Uterus (tissue), 4 donors: ENCODE results near the gene BGN. TPM values are rescaled to one million over a fixed set of nuclear protein-coding genes. Genes with fewer than 3 reads are reported as not detected.

Source experiments
- DNase-seq, 2 donors: peaks; one replicate each; pipeline ENCODE4 v3.0.0-alpha.2; 2019 to 2020
- H3K27ac ChIP-seq, 2 donors: fragments of 200-600 bp; sonication (generic); 1 replicate in 1 of 2; 2 replicates in 1 of 2; pipeline ENCODE4 v1.5.1; 2016 to 2018
- H3K27me3 ChIP-seq, 2 donors: fragments of 200-600 bp; sonication (generic); one replicate each; pipeline ENCODE4 v1.5.1; 2018 to 2019; ENCODE audit warnings: control low read depth in 1 of 2
- H3K36me3 ChIP-seq, 2 donors: fragments of 200-600 bp; sonication (generic); one replicate each; pipeline ENCODE4 v1.5.1; 2019; ENCODE audit warnings: control low read depth in 1 of 2
- H3K4me1 ChIP-seq, 2 donors: fragments of 200-600 bp; sonication (generic); one replicate each; pipeline ENCODE4 v1.5.1; 2018 to 2019; ENCODE audit warnings: control low read depth in 1 of 2
- H3K4me3 ChIP-seq, 2 donors: fragments of 200-600 bp; sonication (generic); 1 replicate in 1 of 2; 2 replicates in 1 of 2; pipeline ENCODE4 v1.5.1; 2018 to 2019; ENCODE audit warnings: mild to moderate bottlenecking in 1 of 2
- H3K9me3 ChIP-seq, 2 donors: fragments of 200-600 bp; sonication (generic); one replicate each; pipeline ENCODE4 v1.5.1; 2019; ENCODE audit warnings: control low read depth in 1 of 2
- CTCF ChIP-seq, 4 experiments: fragments of 200-600 bp in 2 of 4; fragments of 450-650 bp in 2 of 4; sonication (generic) in 2 of 4; IDR thresholded peaks; one replicate each; pipeline ENCODE4 v1.5.1; 2016 to 2019; ENCODE audit warnings: antibody characterized with exemption in 4 of 4, mild to moderate bottlenecking in 2 of 4, moderate library complexity in 1 of 4
- POLR2A ChIP-seq, 2 donors: fragments of 450-650 bp; IDR thresholded peaks; one replicate each; pipeline ENCODE4 v1.6.1; 2016; ENCODE audit warnings: antibody characterized with exemption in 2 of 2, mild to moderate bottlenecking in 1 of 2, moderate library complexity in 1 of 2
- intact Hi-C: fragments of 100-400 bp; cut with DNase I; formaldehyde crosslinking; loops from one replicate; pipeline ENCODE4 v1.15.1; 2023; ENCODE audit warnings: low total_unique reads
- total RNA-seq, 4 donors: library from RNA; depleted of rRNA in 3 of 4; stranded (reverse); fragments of >200 nt in 3 of 4; gene quantifications; one replicate each; pipeline versions ENCODE4 v1.1.0 to v1.2.4, GENCODE V29; 2014 to 2023
- donor health status: DM: yes; HTN: yes; CAD: no.

BGN gene
- 10 to 100 TPM; 36.8 to 91.5 (median 50.0) TPM for total RNA-seq

- no peak for TF ChIP-seq POLR2A (IDR thresholded peaks at IDR 0.05)
- peak; percentile 35 to 68 (median 48) for TF ChIP-seq CTCF (IDR thresholded peaks at IDR 0.05)
- intact Hi-C loops = no loop called here
These were observed at the start of gene BGN for GRCh38 chrX:153494541-153495361. TSS of gene BGN (plus strand) at chrX:153494980. CDS start at chrX:153504632, 9,652 bp downstream.

GRCh38 chrX:153445106-153445855 lies 49.5 kb upstream of the BGN start:
- H3K27me3 ChIP-seq = peaks cover 0 to 2% of the 10 kb centered on the region in 2 donors
- H3K9me3 ChIP-seq = no peaks in the 10 kb centered on the region
- H3K4me1 ChIP-seq = no peaks in the 10 kb centered on the region
- DNase-seq = no peak
- H3K36me3 ChIP-seq = no peaks in the 10 kb centered on the region
- TF ChIP-seq CTCF (IDR thresholded peaks at IDR 0.05) = no peak
- TF ChIP-seq POLR2A (IDR thresholded peaks at IDR 0.05) = no peak
- intact Hi-C loops = no loop called here
- no peak overlapping the region for H3K4me3 ChIP-seq
- no peak overlapping the region for H3K27ac ChIP-seq

More at GRCh38 chrX:153494541-153495361, at the start of gene BGN:
- H3K4me1 ChIP-seq = no peaks in the 10 kb centered on the region
- peak within 1 kb of the TSS; percentile 12 to 28 for H3K4me3 ChIP-seq
- DNase-seq = peak; percentile 62 to 63
- H3K27ac ChIP-seq = peak within 1 kb of the TSS; percentile 65 to 82
- H3K9me3 ChIP-seq = no peaks in the 10 kb centered on the region
- H3K27me3 ChIP-seq = no peaks in the 10 kb centered on the region
- H3K36me3 ChIP-seq = no peaks in the 10 kb centered on the region

GRCh38 chrX:153445856-153446635 lies 48.7 kb upstream of the BGN start, which contains the start of gene TREX2:
TSS of gene TREX2 (minus strand) at chrX:153446056. CDS start at chrX:153445430, 626 bp downstream.
- Histone ChIP-seq H3K36me3 (no peaks in the 10 kb centered on the region), H3K4me1 (no peaks in the 10 kb centered on the region), H3K27me3 (no peaks in the 10 kb centered on the region), H3K27ac (no peak within 1 kb of the TSS), H3K9me3 (no peaks in the 10 kb centered on the region), H3K4me3 (no peak within 1 kb of the TSS)
- DNase-seq = no peak
- TF ChIP-seq CTCF (IDR thresholded peaks at IDR 0.05) (no peak), POLR2A (IDR thresholded peaks at IDR 0.05) (no peak)
- intact Hi-C loops = no loop called here

DNA sequence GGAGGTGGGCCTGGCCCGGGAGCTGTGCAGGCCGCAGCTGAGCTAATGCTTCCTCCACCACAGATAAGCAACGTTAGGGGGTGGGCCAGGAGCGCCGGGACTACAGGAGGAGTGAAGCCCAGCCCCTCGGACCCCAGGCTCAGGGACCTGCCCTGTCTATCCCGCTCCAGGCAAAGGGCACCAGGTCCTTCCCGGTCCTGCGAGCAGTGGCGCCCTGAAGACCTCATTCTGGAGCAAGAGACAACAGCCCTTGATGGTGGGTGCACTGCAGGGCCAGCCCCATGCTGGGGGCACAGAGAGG lies 48.2 kb upstream of the BGN start:
- DNase-seq = no peak
- no peaks in the 10 kb centered on the region for H3K9me3 ChIP-seq

More for the DNA sequence above, 48.2 kb upstream of the BGN start:
- no peak overlapping the region for H3K4me3 ChIP-seq
- TF ChIP-seq CTCF (IDR thresholded peaks at IDR 0.05) (no peak), POLR2A (IDR thresholded peaks at IDR 0.05) (no peak)
- no peaks in the 10 kb centered on the region for H3K36me3 ChIP-seq
- H3K4me1 ChIP-seq = no peaks in the 10 kb centered on the region
- no peak overlapping the region for H3K27ac ChIP-seq
- intact Hi-C loops = no loop called here
- no peaks in the 10 kb centered on the region for H3K27me3 ChIP-seq
